Measurements from ENCODE around the gene HOXA9.

The HOXA9 gene

DNA sequence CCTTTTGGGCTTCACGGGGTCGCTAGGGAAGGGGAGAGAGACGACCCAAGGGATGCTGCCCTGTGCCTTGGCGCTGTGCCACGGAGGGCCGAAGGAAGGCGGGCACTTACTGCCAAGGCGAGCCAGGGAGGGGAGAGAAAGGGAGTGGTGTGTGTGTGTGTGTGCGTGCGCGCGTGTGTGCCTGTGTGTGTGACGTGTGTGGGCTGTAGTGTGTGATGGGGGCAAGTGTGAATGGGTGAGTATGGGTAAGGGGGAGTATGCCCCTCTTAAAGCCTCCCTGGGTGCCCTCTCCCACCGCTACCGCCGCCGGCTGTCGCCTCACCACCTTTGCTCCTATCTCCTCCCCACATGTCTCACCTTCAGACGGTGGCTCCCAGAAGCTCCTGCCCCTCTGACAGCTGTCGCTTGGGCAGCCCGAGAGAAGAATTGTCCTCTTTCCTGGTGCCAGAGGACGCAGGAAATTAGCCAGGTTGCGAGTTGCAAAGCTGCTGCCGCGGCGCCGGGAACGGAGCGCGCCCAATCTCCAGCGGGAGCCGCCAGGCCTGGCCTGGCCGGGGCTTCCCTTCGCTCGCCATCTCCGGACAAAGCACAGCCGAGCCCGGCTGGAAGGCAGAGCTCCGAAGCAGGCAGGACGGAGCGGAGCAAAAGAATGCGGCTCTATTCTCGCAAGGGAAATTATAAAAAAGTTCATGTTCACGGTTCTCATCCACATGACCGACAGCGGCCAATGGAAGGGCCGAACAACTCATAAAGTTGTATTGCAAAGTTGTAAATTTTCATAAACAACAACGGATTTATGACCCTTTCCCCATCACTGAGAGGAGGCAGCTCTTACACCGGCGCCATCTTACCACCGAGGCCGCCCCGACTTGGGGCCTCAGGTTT, 13.2 kb downstream of the HOXA9 start, which contains the start of gene HOXA3:
Gene HOXA3, minus strand, starts transcription at position 653 of the 885 bp plus-strand sequence. CDS start 41,943 bp downstream, outside the sequence.
- no peak for DNase-seq

DNA sequence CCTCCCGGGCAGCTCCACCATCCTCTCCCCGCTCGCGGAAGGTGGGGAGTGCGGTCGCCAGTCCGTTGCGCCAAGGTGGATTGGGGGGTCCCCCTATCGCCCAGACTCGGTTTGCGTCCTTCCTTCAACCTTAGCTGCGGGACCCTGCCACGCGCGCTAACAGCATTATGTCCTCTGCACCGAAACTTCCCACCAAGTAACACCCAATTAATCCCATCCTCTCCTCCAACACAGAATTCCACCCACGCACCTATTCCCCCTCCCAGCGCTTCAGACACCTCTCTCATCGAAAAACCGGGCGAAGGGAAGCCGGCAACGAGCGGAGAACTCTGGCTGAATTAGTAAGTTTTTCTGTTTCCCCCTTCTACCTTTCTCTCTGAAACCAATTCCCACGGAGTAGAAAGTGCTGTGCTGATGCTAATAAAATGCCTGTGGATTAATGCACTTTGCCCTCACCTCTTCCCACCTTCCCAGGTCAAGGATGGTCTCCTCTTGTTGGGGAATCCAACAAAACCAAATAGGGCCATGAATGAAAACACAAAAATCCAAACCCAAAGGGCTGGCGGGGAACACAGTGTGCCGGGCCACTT, 13.9 kb downstream of the HOXA9 start:
- DNase-seq = no peak

DNA sequence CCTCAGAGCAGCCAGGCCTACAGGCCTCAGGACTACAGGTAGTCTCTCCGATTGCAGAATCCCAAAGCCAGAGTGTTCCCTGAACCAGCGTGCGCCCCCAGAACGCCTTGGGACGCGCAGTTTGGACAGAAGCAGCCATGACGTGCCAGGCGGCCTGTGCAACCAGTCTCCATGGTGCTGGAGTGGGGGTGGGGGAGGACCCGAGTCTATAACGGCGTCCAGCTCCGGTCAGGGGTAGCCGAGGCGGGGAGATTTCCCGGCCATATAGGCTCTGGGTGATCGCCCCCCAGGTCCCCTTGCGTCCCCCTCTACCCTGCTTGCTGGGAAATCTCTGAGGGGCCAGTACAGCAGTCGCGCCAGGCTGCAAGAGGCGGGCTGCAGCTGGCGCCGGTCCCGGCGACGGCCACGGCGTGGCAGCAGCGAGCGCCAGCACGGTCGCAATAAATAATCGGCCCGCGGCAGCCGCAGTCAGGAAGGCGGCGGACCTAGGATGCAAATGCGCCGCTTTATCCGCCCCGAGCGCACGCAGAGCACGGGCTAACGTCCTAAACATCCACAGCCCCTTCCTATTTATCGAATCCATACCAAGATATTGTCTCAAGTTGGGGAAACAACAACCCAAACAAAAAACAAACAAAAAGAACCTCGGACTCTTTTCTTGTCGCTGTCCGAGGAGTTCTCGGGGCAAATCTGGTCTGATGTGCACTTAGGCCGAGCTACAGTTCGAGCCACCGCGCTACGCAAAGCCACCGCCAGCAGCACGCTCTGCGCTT, 14.6 kb downstream of the HOXA9 start:
- DNase-seq = peak; percentile 57 to 72

DNA sequence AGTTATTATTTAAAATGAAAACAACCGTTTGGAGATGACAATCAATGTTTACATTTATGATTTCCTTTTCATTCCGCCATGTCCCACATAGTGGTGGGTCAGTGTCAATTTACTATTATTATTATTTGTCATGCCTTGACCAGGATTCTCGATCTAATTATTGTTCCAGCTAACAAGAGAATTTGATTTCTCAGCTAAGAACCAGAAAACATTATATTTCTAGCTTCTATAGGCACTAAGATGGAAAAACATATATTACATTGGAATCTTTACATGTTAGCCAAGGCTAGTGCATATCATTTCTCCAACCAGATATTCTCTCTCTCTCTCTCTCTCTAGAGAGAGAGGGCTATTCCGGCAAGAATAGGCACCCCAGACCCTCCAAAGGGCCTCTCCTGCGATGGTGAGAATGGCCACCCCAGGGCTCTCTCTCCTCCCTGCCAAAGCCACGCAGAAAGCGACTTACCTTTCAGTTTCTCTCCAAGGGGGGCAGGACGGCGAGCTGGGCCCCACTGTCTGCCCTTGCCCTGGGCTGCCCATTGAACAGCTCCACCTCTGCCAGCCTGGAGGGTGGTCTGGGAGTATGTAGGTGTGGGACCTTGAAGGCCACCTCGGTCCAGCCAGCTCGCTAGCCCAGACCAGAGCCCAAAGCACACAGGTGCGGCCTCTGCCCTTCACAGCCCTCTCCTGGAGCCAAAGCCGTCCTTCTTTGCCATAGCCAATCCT, 15.3 kb downstream of the HOXA9 start:
- DNase-seq = no peak

DNA sequence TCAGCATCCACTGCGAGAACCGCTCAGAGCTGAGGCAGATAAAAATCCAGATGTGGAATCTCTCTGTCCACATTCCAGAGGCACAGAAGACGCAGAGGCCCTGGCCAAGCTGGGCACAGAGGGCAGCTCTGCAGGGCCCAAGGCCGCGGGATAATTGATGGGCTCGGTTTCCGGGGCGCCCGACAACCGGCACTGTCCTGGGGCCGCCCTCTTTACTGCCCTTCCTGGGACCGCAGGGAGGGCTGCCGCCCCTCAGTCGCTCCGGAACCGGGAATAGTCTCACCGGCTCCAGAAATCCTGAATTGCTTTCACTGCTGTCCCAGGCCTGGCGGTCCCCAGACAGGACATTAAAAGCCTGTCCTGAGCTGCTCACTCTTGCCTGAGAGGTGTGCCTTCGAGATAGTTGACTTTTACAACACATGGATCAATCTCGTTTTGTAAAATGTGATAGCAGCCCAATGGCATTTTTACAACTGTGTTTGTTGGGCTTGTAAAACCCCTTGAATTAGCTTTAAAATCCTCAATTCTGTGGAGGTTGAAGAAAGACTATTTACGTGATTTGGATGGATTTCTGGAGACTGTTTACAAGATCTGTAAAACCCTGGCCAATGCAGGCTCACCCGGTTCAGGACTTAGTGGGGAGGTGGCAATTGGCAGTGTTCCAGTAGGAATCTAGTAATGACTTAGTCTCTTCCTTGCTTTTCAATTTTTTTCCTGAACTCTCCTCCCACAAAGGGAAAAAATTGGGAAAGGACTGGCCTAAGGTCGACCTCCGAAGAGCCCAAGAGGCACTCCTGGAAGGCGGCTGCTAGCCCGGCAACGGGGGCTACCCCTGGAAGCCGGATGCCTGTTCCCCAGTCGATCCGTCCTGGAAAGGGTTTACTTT, 16.3 kb downstream of the HOXA9 start:
- no peak for DNase-seq

DNA sequence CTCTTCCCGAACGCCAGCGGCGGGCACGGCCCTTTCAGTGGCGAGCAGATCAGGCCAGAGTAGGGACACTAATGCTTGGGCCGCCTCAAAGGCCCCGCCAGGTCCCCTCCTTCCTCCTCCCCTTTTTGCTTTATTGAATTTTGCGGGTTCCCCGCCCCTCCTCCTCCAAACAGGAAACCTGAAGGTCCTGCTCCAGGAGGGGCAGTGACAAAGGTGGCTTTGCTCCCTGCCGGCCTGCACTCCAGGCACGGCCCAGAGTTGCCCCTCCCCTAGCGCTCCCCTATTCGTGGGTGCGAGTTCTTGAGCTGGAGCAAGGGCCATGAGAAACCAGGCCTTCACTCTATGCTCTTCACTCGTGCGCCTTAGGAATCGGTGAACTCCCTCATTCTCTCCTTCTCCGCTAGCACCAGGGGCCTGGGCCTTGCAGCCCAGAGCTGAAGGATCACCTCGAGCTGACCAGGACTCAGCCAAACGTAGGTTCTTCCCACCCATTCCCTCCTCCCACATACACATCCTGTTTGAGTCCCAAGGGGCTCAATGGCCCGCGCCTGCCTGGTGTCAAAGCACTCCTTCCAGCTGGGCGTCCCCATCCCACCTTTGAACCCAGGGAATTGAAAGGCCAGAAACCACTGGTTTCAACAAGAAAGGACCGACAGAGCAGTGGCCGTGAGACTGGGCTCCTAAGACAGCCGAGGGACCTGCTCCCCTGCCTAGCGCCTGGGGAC, 17.1 kb downstream of the HOXA9 start:
- DNase-seq = no peak

DNA sequence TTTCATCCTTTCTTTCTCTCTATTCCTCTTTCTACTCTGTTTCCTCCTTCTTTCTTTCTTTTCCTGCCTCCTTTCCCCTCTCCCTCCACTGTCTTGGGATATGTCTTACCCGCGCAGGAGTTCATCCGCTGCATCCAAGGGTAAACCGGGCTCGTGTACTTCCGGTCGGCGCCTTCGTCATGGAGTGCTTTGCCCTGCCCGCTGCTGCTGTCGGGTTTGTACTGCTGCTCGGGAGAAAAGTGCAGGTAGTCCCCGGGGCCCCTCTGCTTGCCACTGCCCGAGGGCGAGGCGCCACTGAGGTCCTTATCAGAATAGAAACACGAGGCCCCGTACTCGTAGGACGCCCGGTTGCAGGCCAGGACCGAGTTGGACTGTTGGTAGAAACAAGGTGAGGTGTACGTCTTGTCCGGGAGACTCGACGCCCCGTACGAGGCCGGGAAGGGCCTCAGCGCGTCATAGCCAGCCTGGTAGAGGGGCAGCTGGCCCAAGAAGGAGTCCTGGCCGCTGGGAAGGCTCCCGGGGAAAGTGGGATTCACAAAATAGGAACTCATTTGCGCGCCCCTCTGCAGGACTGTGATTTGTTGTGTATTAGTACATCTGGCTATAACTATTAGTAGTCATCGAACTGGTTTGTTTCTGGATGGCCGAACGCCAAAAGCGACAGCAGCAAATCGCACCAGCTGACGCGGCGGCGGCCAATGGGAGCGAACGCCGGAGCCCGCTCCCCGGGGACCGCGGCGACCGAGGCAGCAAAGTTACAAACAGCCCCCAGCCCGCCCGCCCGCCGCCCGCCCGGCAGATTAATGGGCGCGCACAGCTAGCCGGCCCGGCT, 17.9 kb downstream of the HOXA9 start, which contains the start of gene HOXA6:
Gene HOXA6, minus strand, starts transcription at position 576 of the 832 bp plus-strand sequence. Its CDS starts 25 bp downstream, at position 551.
- no peak for DNase-seq

DNA sequence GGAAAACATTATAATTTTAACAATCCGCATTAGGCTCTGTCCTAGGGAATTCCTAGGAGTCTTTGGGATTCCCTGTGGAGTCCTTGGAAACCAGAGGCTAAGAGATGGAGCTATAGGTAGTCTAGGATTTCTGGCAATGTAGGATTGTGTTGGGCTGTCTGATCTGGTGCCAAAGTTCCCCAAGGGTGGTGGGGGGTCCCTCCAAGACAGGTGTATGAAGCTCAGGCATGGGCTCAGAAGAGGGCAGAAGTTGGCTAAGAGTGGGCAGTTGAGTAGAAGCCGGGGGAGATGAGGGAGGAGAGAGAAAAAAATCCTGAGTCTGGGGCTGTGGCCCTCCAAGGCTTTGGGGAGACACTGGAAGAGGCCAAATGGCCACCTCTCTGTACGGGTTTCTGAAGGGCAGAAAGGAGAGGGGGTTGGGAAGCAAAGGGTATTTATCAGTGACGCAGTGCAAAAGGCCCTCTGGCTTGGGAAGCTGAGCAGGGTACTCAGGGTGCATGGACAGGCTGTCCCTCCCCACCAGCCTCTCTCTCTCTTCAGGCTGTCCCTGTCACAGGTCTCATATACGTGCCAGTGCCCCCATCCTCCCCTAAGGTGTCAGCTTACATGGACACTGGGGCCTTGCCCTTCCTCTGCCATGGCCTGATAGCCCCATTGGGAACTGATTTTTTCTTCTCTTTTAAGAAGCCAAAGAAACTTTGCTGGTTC, 18.7 kb downstream of the HOXA9 start:
- DNase-seq = no peak

DNA sequence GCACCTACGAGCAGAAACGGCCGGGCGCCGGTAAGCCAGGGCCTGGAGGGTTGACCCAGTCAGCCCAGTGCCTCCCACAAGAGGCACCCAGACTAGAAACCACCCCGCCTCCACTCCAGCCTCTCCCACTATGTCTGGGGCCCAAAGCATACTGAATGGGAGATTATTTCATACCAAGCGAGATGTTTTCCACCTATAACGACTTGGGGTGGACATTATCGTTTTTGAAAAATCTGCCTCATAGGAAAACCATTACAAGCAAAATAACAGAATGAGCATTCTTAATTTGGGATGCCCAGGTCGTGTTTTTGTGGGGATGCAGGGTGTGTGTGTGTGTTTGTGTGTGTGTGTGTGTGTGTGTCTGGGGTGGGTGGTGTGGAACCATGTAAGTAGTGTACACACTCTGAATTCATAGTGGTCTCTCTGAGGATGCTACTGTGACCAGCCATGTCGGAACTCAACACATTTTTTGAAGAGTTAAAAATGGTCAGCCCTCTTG, 19.4 kb downstream of the HOXA9 start:
- no peak for DNase-seq

DNA sequence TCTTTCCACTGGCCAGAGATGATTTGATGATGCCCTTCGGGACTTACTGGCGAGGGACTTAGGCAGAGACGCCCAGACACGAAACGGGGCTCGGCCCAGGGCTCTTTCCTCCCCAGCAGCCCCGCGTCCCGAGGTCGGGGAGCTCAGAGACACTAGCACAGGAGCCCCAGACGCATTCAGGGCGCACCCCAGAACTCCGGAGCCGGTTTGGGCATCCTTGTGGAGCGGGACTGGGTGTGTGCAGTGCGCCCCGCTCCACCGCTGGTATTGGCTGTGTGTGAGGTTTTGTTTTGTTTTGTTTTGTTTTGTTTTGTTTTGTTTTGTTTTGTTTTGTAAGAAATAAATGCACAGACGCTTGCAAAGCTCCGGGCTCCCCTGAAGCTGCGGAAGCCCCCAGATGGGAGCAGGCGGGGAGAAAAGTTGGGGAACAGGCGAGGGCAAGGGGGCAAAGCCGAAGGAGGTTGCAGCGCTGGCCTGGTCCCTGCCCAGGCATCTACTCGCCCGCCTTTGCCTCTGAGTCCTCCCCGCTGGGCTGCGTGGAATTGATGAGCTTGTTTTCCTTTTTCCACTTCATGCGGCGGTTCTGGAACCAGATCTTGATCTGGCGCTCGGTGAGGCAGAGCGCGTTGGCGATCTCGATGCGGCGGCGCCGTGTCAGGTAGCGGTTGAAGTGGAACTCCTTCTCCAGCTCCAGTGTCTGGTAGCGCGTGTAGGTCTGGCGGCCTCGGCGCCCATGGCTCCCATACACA, 20.0 kb downstream of the HOXA9 start:
- no peak for DNase-seq

DNA sequence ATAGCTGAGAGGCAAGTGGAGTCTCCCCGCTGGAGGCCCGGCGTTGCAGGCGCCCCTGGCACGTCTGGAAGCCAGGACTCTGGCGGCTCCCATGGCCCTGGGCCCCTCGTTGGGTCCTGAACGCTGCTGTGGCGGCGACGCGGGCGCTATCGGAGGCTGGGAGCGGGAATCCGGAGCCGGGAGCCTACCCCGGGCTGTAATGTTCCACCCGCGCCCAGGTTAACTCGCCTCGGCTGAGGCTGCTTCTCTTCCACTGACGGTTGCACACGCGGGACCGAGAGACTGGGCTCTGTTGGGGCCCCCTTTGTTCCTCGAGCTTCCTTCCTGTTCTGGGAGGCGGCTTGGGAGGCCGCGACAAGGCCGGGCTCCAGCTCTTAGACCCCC, 20.6 kb downstream of the HOXA9 start:
- DNase-seq = no peak

DNA sequence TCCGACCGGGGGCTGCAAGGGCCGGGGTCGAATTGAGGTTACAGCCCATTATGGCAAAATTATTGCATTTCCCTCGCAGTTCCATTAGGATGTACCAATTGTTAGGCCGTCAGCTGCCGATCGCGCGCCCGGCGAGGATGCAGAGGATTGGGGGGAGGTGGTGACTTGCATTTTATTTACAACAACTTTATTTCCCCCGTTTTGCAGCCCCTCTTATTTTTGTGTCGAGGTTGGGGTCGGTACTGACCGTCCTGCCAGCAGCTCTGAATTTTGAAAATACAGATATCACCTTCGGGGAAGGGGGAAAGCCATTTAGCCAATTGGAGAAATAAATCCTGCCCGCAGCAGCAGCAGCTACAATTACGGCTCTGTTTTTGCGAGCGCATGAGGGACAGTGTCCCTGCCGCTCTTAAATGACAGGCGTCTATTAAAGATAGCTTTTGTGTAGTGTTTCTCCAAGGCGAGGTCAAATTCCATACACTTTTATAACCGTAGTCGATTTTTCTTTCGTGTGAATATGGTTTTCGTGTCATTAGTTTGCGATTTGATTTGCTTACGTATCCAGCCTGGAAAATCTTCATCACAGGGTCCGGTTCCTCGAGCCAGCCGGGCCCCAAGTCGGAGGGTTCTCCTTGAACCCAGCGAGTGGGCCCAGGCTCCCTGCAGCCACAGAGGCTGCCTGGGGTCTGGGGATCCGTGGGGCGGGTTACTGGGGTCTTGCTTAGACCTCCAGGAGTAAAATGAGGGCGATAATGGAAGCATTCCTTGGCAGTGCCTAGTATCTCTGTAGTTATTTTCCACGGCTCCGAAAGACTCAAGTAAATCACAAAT, 21.2 kb downstream of the HOXA9 start:
- DNase-seq = no peak

DNA sequence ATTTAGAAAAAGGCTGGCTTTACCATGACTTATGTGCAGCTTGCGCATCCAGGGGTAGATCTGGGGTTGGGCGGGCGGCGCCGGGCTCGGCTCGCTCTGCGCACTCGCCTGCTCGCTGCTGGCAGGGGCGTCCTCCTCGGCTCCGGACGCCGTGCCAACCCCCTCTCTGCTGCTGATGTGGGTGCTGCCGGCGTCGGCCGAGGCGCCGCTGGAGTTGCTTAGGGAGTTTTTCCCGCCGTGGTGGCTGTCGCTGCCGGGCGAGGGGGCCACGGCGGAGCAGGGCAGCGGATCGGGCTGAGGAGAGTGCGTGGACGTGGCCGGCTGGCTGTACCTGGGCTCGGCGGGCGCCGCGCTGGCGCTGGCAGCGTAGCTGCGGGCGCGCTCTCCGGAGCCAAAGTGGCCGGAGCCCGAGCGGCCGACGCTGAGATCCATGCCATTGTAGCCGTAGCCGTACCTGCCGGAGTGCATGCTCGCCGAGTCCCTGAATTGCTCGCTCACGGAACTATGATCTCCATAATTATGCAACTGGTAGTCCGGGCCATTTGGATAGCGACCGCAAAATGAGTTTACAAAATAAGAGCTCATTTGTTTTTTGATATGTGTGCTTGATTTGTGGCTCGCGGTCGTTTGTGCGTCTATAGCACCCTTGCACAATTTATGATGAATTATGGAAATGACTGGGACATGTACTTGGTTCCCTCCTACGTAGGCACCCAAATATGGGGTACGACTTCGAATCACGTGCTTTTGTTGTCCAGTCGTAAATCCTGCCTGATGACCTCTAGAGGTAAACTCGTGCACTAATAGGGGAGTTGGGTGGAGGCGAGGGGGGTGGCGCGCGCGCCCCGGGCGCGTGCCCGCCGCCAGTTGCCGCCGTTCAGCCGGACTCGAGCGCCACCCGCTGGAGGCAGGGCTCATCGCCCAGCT, 22.1 kb downstream of the HOXA9 start, which contains the start of gene HOXA5:
Gene HOXA5, minus strand, starts transcription at position 659 of the 927 bp plus-strand sequence. Its CDS starts 74 bp downstream, at position 585.
- DNase-seq = peak in 1 of 2 donors; percentile 52

DNA sequence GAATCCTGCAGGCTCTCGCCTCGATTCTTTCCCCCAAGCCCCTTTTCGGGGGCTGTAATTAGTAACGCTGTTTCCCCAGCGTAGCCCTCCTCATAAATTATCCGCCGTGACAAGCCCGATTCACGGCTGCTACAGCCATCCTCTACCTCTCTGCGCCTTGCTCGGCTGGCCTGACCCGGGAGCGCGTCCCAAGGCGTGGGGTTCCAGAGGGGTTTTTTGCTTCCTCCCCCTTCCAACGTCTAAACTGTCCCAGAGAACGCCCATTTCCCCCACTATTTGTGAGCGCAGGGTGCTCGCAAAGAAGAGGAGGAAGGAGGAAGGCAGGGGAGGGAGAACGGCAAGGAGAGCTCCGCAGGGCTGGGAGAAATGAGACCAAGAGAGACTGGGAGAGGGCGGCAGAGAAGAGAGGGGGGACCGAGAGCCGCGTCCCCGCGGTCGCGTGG, 22.7 kb downstream of the HOXA9 start:
- DNase-seq = no peak

DNA sequence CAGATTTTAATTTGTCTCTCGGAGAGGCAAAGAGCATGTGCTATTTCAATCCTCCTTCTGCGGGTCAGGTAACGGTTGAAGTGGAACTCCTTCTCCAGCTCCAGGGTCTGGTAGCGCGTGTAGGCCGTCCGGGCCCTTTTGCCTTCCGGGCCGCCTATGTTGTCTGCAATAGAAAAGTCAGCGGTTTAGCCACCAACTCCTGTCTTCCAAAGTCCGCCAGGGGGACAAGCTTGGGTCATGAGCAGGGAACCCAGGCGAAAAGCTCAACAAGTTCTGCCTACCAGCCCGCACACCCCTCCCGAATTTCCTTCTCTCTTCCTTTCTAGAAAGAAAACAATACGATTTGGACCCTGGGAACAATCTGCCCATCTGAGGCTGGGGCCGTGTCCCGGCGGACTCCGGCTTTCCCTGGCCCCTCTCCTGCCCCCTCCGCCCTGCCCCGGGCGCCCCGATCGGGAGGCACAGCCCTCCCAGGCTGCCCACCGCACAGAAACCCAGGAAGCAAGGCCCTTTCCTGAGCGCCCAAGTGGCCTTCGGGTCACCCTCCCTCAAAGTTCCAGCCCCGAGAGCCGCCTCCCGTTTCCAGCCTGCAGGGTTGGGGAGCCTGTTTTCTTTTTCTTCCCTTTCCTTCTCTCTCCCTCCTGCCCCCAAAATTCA, 23.3 kb downstream of the HOXA9 start:
- no peak for DNase-seq
